Heart left ventricle (tissue), 13 donors: Measurements from ENCODE around the gene KRTAP10-1.

Experiments
- POLR2A ChIP-seq, 2 donors: fragments of 450-650 bp; IDR thresholded peaks; one replicate each; pipeline ENCODE4 v1.6.1; 2017; ENCODE audit warnings: antibody characterized with exemption in 2 of 2, mild to moderate bottlenecking in 2 of 2, moderate library complexity in 2 of 2
- TF ChIP-seq, protein P1 (sequence below), 12 donors: fragments of 200-600 bp; sonication (generic) in 4 of 12; IDR thresholded peaks; one replicate each; pipeline versions ENCODE4 v1.5.0 to v1.8.0; 2018 to 2022; ENCODE audit warnings: antibody characterized with exemption in 12 of 12, mild to moderate bottlenecking in 5 of 12
- donor health status: ischemic (EF 13 %, LVEDD 7.1; RV severe dilation, severe dysfunction).
- donor health status: DM: no; HTN: yes; CAD: no.
- donor health status: DM: no; HTN: no; CAD: no.
- donor health status: ischemic (EF 25% LVEDD 6.9; RV normal size, moderate dysfunction).
- donor health status: ischemic (EF 25% LVEDD 5.7; RV mildly dilated, moderate dysfunction).
- donor health status: ischemic (EF 35%, LVEDD 5.7; RV mildly dilated, moderate dysfunction).
- donor health status: nonischemic (EF 11% LVEDD 7.7; RV severe dilation, severe dysfunction).
- donor health status: DM: yes; HTN: yes; CAD: no.
- donor health status: PGD.
- donor health status: ischemic (EF 29% LVEDD 5.4; RV normal size, mild dysfunction).
- donor health status: nonischemic (EF 23%, LVEDD 6.1; RV moderate dilation, normal function).

DNA sequence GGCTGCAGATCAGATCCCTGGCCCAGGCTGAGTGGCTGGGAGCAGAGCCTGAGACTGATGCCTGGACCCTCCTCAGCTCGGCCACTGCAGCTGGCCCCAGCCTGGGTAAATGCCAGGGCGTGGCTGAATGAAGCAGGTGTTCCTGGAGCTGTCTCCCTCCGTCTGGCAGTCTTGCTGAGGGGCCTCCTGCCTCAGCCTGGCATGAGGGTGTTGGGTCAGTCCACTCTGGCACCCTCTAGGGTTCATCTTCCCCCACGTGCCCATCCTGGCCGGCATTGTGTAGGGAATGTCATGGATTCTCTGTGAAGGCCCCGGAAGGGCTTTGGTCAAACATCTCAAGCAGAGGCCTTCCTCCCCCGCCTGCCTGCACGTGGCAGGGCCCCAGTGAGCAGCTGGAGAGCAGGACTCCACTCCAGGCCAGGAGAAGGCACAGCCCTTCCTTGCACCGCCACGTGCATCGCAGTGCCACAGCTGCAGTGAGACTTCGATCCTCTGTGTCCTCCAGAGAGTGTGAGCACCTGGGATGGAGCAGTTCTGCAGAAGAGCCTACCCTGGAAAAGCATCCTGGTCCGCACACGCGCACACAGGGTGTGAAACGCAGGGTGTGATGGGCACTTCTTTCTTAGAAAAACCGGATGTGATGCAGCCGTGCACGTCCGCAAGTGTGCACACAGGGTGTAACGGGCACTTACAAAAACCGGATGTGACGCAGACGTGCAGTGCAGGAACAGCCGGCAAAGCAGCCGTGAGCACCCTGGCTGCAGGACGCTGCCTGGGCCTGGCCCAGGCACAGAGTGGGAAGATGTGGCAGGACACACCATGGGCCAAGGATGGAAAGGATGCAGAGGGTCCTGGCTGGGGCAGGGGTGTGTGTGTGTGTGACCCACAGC, 28.9 kb upstream of the KRTAP10-1 start:
- TF ChIP-seq, protein P1, sequence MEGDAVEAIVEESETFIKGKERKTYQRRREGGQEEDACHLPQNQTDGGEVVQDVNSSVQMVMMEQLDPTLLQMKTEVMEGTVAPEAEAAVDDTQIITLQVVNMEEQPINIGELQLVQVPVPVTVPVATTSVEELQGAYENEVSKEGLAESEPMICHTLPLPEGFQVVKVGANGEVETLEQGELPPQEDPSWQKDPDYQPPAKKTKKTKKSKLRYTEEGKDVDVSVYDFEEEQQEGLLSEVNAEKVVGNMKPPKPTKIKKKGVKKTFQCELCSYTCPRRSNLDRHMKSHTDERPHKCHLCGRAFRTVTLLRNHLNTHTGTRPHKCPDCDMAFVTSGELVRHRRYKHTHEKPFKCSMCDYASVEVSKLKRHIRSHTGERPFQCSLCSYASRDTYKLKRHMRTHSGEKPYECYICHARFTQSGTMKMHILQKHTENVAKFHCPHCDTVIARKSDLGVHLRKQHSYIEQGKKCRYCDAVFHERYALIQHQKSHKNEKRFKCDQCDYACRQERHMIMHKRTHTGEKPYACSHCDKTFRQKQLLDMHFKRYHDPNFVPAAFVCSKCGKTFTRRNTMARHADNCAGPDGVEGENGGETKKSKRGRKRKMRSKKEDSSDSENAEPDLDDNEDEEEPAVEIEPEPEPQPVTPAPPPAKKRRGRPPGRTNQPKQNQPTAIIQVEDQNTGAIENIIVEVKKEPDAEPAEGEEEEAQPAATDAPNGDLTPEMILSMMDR (IDR thresholded peaks at IDR 0.05), result no peak
- no peak for TF ChIP-seq POLR2A (IDR thresholded peaks at IDR 0.05)
